ENCODE results near the gene PNMA6F. TPM values are rescaled to one million over a fixed set of nuclear protein-coding genes. Genes with fewer than 3 reads are reported as not detected.

The PNMA6F gene
- total RNA-seq, 1 experiment from 2014 or later = not detected

DNA sequence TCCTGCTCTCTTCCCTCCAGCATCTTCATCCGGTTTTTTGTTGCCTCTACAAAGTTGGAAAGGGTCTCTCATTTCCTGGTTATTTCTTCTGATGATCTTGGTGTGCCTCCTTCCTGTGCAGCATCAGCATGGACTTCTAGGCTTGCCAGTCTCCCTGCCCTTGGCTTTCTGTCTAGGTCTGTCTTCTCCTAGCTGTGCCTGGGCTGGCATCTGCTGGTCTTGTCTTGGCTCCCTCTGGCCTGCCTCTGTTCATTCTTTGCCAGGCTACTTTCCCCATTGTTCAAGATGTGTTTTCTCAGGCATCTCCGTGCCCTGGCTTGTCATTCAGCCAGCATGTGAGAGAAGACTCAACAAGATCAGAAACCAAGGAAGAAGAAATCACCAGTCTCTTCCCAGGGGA, 22.1 kb upstream of the PNMA6F start:
- H3K4me1 ChIP-seq (ENCODE audit: control insufficient read depth in 1 of 2, insufficient read depth in 2 of 2, low read length in 2 of 2) = no peaks in the 10 kb centered on the region
- no peak overlapping the region for H3K9ac ChIP-seq (ENCODE audit: low read length)
- no peak for ATAC-seq
- no peak overlapping the region for H3K4me3 ChIP-seq (replicated peaks in 1 of 2; ENCODE audit: low read depth in 1 of 2, low read length in 2 of 2)
- no peak overlapping the region for H2AFZ ChIP-seq (ENCODE audit: low read depth, low read length, poor library complexity, severe bottlenecking)
- H3K27ac ChIP-seq (ENCODE audit: low read depth, low read length) = no peak overlapping the region
- no peaks in the 10 kb centered on the region for H3K36me3 ChIP-seq (ENCODE audit: control insufficient read depth in 1 of 2, insufficient read depth in 2 of 2, low read length in 2 of 2)
- TF ChIP-seq ZBTB33 (IDR thresholded peaks at IDR 0.05; ENCODE audit: extremely low read depth, insufficient replicate concordance, low read length) = no peak
- no peak for TF ChIP-seq EGR1 (IDR thresholded peaks at IDR 0.05; ENCODE audit: low read depth)
- TF ChIP-seq SRF (IDR thresholded peaks at IDR 0.05; ENCODE audit: low read depth) = no peak
- no peak for TF ChIP-seq SIN3A (IDR thresholded peaks at IDR 0.05; ENCODE audit: low read depth)
- TF ChIP-seq POLR2AphosphoS5 (IDR thresholded peaks at IDR 0.05; ENCODE audit: low read depth, low read length) = no peak
- TF ChIP-seq FOSL1 (IDR thresholded peaks at IDR 0.05; ENCODE audit: low read depth) = no peak
- no peak for DNase-seq (ENCODE audit: low read depth, low spot score)
- H3K9me3 ChIP-seq (ENCODE audit: control insufficient read depth in 1 of 2, insufficient read depth in 1 of 2, low read depth in 1 of 2, low read length in 2 of 2) = no peaks in the 10 kb centered on the region
- ChIA-PET CTCF (no interaction called here), POLR2A (no interaction called here), RAD21 (ENCODE audit: low non-redundant PET in 1 of 2, low total read pairs in 2 of 2, uncharacterized antibody in 2 of 2, unreplicated experiment in 2 of 2) (no interaction called here)
- no TSS peak for BruUV-seq (replicated peaks)
- H3K27me3 ChIP-seq (ENCODE audit: insufficient read depth, low read length) = no peaks in the 10 kb centered on the region
- no peaks in the 10 kb centered on the region for H3K9me2 ChIP-seq (ENCODE audit: insufficient read depth)
- intact Hi-C loops (cut with micrococcal nuclease) = no loop called here
- no peaks in the 10 kb centered on the region for H4K20me1 ChIP-seq (ENCODE audit: insufficient read depth)
- no peak overlapping the region for H3K4me2 ChIP-seq (ENCODE audit: low read length)
- no peaks in the 10 kb centered on the region for H3K79me2 ChIP-seq (ENCODE audit: insufficient read depth, low read length)

- no peak overlapping the region for H3K27ac ChIP-seq (ENCODE audit: low read depth, low read length)
- H3K36me3 ChIP-seq (ENCODE audit: control insufficient read depth in 1 of 2, insufficient read depth in 2 of 2, low read length in 2 of 2) = no peaks in the 10 kb centered on the region
- no peak overlapping the region for H3K4me2 ChIP-seq (ENCODE audit: low read length)
- no peak for ATAC-seq
- H3K9ac ChIP-seq (ENCODE audit: low read length) = no peak overlapping the region
- H3K4me1 ChIP-seq (ENCODE audit: control insufficient read depth in 1 of 2, insufficient read depth in 2 of 2, low read length in 2 of 2) = no peaks in the 10 kb centered on the region
- RAD21 ChIA-PET (ENCODE audit: low non-redundant PET in 1 of 2, low total read pairs in 2 of 2, uncharacterized antibody in 2 of 2, unreplicated experiment in 2 of 2) = no interaction called here
- TF ChIP-seq CBX3 (IDR thresholded peaks at IDR 0.05; ENCODE audit: low read depth) = no peak
- TF ChIP-seq SRF (IDR thresholded peaks at IDR 0.05; ENCODE audit: low read depth) = no peak
- TF ChIP-seq SIN3A (IDR thresholded peaks at IDR 0.05; ENCODE audit: low read depth) = no peak
- TF ChIP-seq ATF3 (IDR thresholded peaks at IDR 0.05) = no peak
- peaks cover 3% of the 10 kb centered on the region; the same call in 1 of the 2 replicates for H3K79me2 ChIP-seq (ENCODE audit: insufficient read depth, low read length)
- no peak for DNase-seq (ENCODE audit: low read depth, low spot score)
- no peaks in the 10 kb centered on the region for H3K27me3 ChIP-seq (ENCODE audit: insufficient read depth, low read length)
- POLR2A ChIA-PET = no interaction called here
- no peaks in the 10 kb centered on the region for H3K9me3 ChIP-seq (ENCODE audit: control insufficient read depth in 1 of 2, insufficient read depth in 1 of 2, low read depth in 1 of 2, low read length in 2 of 2)
- no peak overlapping the region for H2AFZ ChIP-seq (ENCODE audit: low read depth, low read length, poor library complexity, severe bottlenecking)
- BruUV-seq (replicated peaks) = no TSS peak
- no peaks in the 10 kb centered on the region for H4K20me1 ChIP-seq (ENCODE audit: insufficient read depth)
- intact Hi-C loops (cut with micrococcal nuclease) = no loop called here
- no peaks in the 10 kb centered on the region for H3K9me2 ChIP-seq (ENCODE audit: insufficient read depth)
- CTCF ChIA-PET = no interaction called here
- no peak overlapping the region for H3K4me3 ChIP-seq (replicated peaks in 1 of 2; ENCODE audit: low read depth in 1 of 2, low read length in 2 of 2)
Measured at GRCh38 chrX:153342762-153343558, 21.4 kb upstream of the PNMA6F start.

Data from HCT116 (cell line).